Lower leg skin (tissue), 3 donors: ENCODE data around the gene UCKL1.
"Not testable (repeated sequence)": the region's sequence is repeated elsewhere in the genome, so short reads cannot be mapped to it uniquely, and the experiment has no call there.

ENCODE experiments used
- CTCF ChIP-seq, 3 donors: fragments of 450-650 bp; IDR thresholded peaks; one replicate each; pipeline ENCODE4 v1.5.1; 2016; ENCODE audit warnings: antibody characterized with exemption in 3 of 3, mild to moderate bottlenecking in 3 of 3, moderate library complexity in 2 of 3
- POLR2A ChIP-seq, 2 donors: fragments of 450-650 bp; IDR thresholded peaks; one replicate each; pipeline ENCODE4 v1.6.1; 2016 to 2017; ENCODE audit warnings: antibody characterized with exemption in 2 of 2, mild to moderate bottlenecking in 1 of 2, moderate library complexity in 1 of 2

- not testable (repeated sequence) for TF ChIP-seq CTCF, POLR2A (IDR thresholded peaks at IDR 0.05)
Observed at GRCh38 chr20:63960654-63961621, 4.7 kb upstream of the UCKL1 start.
